IMR-90 (cell line): ENCODE measurements around the gene PARD6G.

Source experiments
- BHLHE40 ChIP-seq: fragments of 150-350 bp; IDR thresholded peaks from 2 replicates; pipeline ENCODE4 v1.6.1; 2016; ENCODE audit warnings: mild to moderate bottlenecking, low read depth, low read length
- CEBPB ChIP-seq: IDR thresholded peaks from 2 replicates; pipeline ENCODE4 v1.6.1; 2012; ENCODE audit warnings: low read depth, low read length, improper control_type of control experiment
- CTCF ChIP-seq: conservative IDR thresholded peaks from 2 replicates; pipeline ENCODE4 v1.5.1; 2012; ENCODE audit warnings: mild to moderate bottlenecking, low read depth, low read length, improper control_type of control experiment
- FOS ChIP-seq: fragments of 150-350 bp; IDR thresholded peaks from 2 replicates; pipeline ENCODE4 v1.6.1; 2016; ENCODE audit warnings: low read depth, low read length
- MAFK ChIP-seq: IDR thresholded peaks from 2 replicates; pipeline ENCODE4 v1.6.1; 2012; ENCODE audit warnings: low read depth, low read length, improper control_type of control experiment
- MAZ ChIP-seq: IDR thresholded peaks from 2 replicates; pipeline ENCODE4 v1.6.1; 2012; ENCODE audit warnings: low read depth, mild to moderate bottlenecking, low read length, improper control_type of control experiment, moderate library complexity, borderline replicate concordance
- POLR2A ChIP-seq: IDR thresholded peaks from 2 replicates; pipeline ENCODE4 v1.6.1; 2012; ENCODE audit warnings: mild to moderate bottlenecking, low read depth, low read length
- RFX5 ChIP-seq: IDR thresholded peaks from 2 replicates; pipeline ENCODE4 v1.8.0; 2012; ENCODE audit warnings: low read depth, mild to moderate bottlenecking, low read length, moderate library complexity
- SMC3 ChIP-seq: fragments of 150-350 bp; IDR thresholded peaks from 2 replicates; pipeline ENCODE4 v1.6.1; 2016; ENCODE audit warnings: low read depth, mild to moderate bottlenecking, antibody characterized with exemption, low read length, moderate library complexity

DNA sequence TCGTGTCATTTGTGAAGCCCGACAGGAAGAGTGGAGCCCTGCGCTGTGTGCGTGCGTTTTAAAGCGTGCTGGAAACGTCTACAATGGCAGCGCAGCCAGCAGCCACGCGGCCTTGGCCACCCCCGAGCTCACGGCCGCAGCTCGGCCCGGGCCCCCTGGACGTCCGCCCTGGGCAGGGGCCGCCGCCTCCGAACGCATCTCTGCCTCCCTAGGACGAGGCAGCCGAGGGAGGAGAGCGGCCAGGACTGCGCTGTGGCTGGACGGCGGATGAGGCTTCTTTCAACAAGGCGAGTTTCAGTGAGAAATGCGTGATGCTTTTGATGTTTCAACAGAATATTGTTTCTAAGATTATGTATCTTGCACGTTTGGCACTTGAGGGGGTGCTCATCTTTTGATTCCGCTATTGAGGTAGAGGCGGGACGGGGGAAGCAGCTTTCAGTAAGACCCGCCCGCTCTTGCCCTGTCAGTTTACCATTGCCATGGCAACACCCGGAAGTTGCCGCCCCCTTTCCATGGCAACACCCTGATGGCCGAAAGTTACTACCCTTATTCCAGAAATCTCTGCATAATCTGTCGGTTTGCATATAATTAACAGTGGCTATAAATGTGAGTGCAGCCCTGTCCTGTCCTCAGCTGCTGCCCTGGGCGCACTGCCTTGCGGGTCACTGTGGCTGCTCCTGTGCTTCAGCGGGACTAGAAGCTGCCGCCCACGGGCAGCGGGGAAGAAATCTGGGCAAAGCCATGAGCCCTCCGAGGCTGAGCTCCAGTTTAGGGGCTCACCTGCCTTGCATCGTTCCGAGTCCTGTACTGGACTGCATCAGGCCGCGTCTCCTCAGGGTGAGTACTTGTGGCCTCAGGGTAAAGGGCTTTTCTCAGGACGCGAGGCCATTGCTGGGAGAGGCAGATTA is 99.6 kb downstream of the PARD6G start:
- TF ChIP-seq CTCF, result no peak
- no peak for TF ChIP-seq BHLHE40
- TF ChIP-seq SMC3, result no peak
- TF ChIP-seq POLR2A, result no peak
- no peak for TF ChIP-seq MAZ
- TF ChIP-seq FOS, result no peak
- TF ChIP-seq RFX5, result no peak
- no peak for TF ChIP-seq MAFK
- no peak for TF ChIP-seq CEBPB
